Measurements from ENCODE around the gene PGLYRP4.

The PGLYRP4 gene

DNA sequence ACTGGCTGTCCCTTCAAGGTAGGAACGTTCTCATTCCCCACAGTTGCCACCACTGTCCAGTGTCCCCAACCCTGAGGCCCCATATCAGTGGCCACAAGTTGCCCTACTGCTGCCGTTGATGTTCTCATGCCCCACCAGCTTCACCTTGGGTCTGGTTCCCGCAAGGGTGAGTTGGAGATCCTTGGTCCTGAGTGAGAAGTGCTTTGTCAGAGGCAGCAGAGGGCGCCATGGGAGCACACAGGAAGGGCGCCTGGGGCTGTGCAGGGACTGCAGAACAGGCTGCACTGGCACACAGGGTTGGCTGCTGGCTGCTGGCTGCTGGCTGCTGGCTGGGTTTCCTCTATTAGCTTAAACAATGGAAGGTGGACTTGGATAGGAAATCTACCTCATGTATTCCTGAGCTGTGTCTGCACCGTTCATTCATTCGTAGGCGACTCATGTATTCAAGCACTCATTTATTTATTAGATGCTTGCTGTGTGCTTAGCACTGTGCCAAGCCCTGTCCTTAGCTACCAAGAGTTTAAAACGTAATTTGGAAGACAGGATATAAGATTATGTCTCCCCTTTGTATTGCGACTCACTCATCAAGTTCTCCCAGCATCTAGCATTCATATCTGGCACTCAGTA is 6.9 kb upstream of the PGLYRP4 start:
- ChIA-PET POLR2A (interaction anchor here (0.6 kb wide), 1 partner anchor 213 kb away, joined by 3 read pairs; no protein-coding TSS in a partner anchor), CTCF (interaction anchor here (0.6 to 8.4 kb wide), 13 partner anchors 9 to 420 kb away, joined by 3 to 98 read pairs (median 4); partner anchors contain the start of gene S100A13)
- TF ChIP-seq PKNOX1 (IDR thresholded peaks at IDR 0.05) (no peak), LEF1 (IDR thresholded peaks at IDR 0.05; ENCODE audit: borderline replicate concordance) (no peak), ZNF384 (IDR thresholded peaks at IDR 0.05) (no peak), NFRKB (IDR thresholded peaks at IDR 0.05) (no peak), ARNT (IDR thresholded peaks at IDR 0.05) (no peak), L3MBTL2 (conservative IDR thresholded peaks at IDR 0.05) (no peak), BHLHE40 (IDR thresholded peaks at IDR 0.05; ENCODE audit: borderline replicate concordance) (no peak), TARDBP (IDR thresholded peaks at IDR 0.05) (no peak), FOXK2 (IDR thresholded peaks at IDR 0.05) (no peak), FOXA1 (IDR thresholded peaks at IDR 0.05) (no peak), SP1 (IDR thresholded peaks at IDR 0.05) (no peak), ELF4 (IDR thresholded peaks at IDR 0.05) (no peak), SUZ12 (IDR thresholded peaks at IDR 0.05) (no peak), CTBP1 (IDR thresholded peaks at IDR 0.05; ENCODE audit: borderline replicate concordance) (no peak), HDGF (IDR thresholded peaks at IDR 0.05; ENCODE audit: borderline replicate concordance) (no peak), FOXM1 (IDR thresholded peaks at IDR 0.05; ENCODE audit: borderline replicate concordance) (no peak)
- DNase-seq (ENCODE audit: extremely low spot score) = peak; percentile 79

DNA sequence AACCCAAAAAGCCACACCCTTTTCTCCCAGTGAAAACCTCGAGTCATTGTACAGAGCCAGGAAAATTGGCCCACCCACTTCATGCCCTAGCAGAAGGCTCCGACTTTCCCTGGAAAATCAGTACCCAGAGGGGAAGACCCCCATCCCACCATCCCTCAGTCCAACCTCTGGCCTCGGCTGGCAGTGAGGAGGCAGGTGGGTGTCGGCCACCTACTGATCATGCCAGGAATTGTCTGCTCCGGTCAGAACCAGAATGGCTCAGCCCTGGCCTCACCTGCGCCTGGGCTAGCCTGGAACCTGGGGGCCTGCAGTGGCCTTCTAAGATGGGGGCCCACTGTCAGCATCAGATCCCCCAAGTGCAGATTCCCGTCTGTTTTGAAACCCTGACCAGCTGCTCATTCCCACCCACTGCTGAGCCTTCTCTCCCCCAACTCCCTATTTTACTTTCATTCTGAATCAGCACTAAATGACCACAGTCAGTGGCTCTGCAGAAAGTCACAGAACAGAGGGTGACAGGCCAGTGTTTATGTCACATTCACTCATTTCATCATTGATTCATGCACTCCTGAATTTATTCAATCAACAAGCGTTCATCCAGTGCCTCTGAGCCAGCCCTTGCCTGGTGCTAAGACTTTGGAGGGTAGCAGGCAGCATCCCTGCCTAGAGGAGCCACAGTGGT is 6.0 kb upstream of the PGLYRP4 start:
- ChIA-PET CTCF (interaction anchor here (0.5 to 8.4 kb wide), 17 partner anchors 10 to 631 kb away, joined by 3 to 98 read pairs (median 4); partner anchors contain the start of genes RAB13 and S100A13), POLR2A (interaction anchor here (0.6 kb wide), 1 partner anchor 214 kb away, joined by 3 read pairs; no protein-coding TSS in a partner anchor)
- TF ChIP-seq ARNT (IDR thresholded peaks at IDR 0.05) (no peak), ELF4 (IDR thresholded peaks at IDR 0.05) (no peak), CTBP1 (IDR thresholded peaks at IDR 0.05; ENCODE audit: borderline replicate concordance) (no peak), LEF1 (IDR thresholded peaks at IDR 0.05; ENCODE audit: borderline replicate concordance) (no peak), BHLHE40 (IDR thresholded peaks at IDR 0.05; ENCODE audit: borderline replicate concordance) (no peak), HDGF (IDR thresholded peaks at IDR 0.05; ENCODE audit: borderline replicate concordance) (no peak), ZNF384 (IDR thresholded peaks at IDR 0.05) (no peak), L3MBTL2 (conservative IDR thresholded peaks at IDR 0.05) (no peak), SUZ12 (IDR thresholded peaks at IDR 0.05) (no peak), FOXK2 (IDR thresholded peaks at IDR 0.05) (no peak), SP1 (IDR thresholded peaks at IDR 0.05) (no peak), NFRKB (IDR thresholded peaks at IDR 0.05) (no peak)
- no peak for DNase-seq (ENCODE audit: extremely low spot score)

- TF ChIP-seq PKNOX1 (IDR thresholded peaks at IDR 0.05) = no peak
- TF ChIP-seq ARNT (IDR thresholded peaks at IDR 0.05) = no peak
- no peak for TF ChIP-seq ELF4 (IDR thresholded peaks at IDR 0.05)
- POLR2A ChIA-PET = interaction anchor here (2.7 kb wide), 1 partner anchor 141 kb away, joined by 5 read pairs; no protein-coding TSS in a partner anchor
- DNase-seq (ENCODE audit: extremely low spot score) = peak; percentile 67
- CTCF ChIA-PET = interaction anchor here (0.5 to 8.4 kb wide), 18 partner anchors 16 to 633 kb away, joined by 3 to 98 read pairs (median 3); partner anchors contain the start of gene RAB13
These were observed 4.7 kb upstream of the PGLYRP4 start for GRCh38 chr1:153353226-153353947.

GRCh38 chr1:153352523-153352922 is 3.9 kb upstream of the PGLYRP4 start:
- DNase-seq (ENCODE audit: extremely low spot score) = peak; percentile 81
- ChIA-PET POLR2A (interaction anchor here (2.7 kb wide), 1 partner anchor 142 kb away, joined by 5 read pairs; no protein-coding TSS in a partner anchor), CTCF (interaction anchor here (0.6 to 8.4 kb wide), 8 partner anchors 114 to 1002 kb away, joined by 3 to 98 read pairs (median 4); no protein-coding TSS in a partner anchor)
- TF ChIP-seq ZNF384 (IDR thresholded peaks at IDR 0.05) (no peak), PKNOX1 (IDR thresholded peaks at IDR 0.05) (peak; percentile 64), BHLHE40 (IDR thresholded peaks at IDR 0.05; ENCODE audit: borderline replicate concordance) (no peak)

- DNase-seq (ENCODE audit: extremely low spot score) = no peak
- no peak for TF ChIP-seq ARNT (IDR thresholded peaks at IDR 0.05)
- TF ChIP-seq SP1 (IDR thresholded peaks at IDR 0.05) = no peak
- no peak for TF ChIP-seq FOXK2 (IDR thresholded peaks at IDR 0.05)
- TF ChIP-seq LEF1 (IDR thresholded peaks at IDR 0.05; ENCODE audit: borderline replicate concordance) = no peak
- TF ChIP-seq HDGF (IDR thresholded peaks at IDR 0.05; ENCODE audit: borderline replicate concordance) = no peak
- TF ChIP-seq ZNF384 (IDR thresholded peaks at IDR 0.05) = no peak
- no peak for TF ChIP-seq L3MBTL2 (conservative IDR thresholded peaks at IDR 0.05)
- no peak for TF ChIP-seq BHLHE40 (IDR thresholded peaks at IDR 0.05; ENCODE audit: borderline replicate concordance)
- TF ChIP-seq FOXA1 (IDR thresholded peaks at IDR 0.05) = no peak
- no peak for TF ChIP-seq ELF4 (IDR thresholded peaks at IDR 0.05)
- no peak for TF ChIP-seq TARDBP (IDR thresholded peaks at IDR 0.05)
- TF ChIP-seq NFRKB (IDR thresholded peaks at IDR 0.05) = no peak
- no peak for TF ChIP-seq PKNOX1 (IDR thresholded peaks at IDR 0.05)
- TF ChIP-seq SUZ12 (IDR thresholded peaks at IDR 0.05) = no peak
- no peak for TF ChIP-seq FOXM1 (IDR thresholded peaks at IDR 0.05; ENCODE audit: borderline replicate concordance)
- no peak for TF ChIP-seq CTBP1 (IDR thresholded peaks at IDR 0.05; ENCODE audit: borderline replicate concordance)
- CTCF ChIA-PET = interaction anchor here (8.4 kb wide), 1 partner anchor 144 kb away, joined by 98 read pairs; no protein-coding TSS in a partner anchor
- POLR2A ChIA-PET = no interaction called here
These were observed 1.8 kb upstream of the PGLYRP4 start for GRCh38 chr1:153350321-153350957.
